Measurements from ENCODE around the gene BPIFB4.
A peak's percentile ranks its signal among the peaks of the same experiment; 100 is the strongest.

Gene BPIFB4

GRCh38 chr20:33059741-33060390 lies 19.6 kb upstream of the BPIFB4 start:
- H3K36me3 ChIP-seq = no peaks in the 10 kb centered on the region
- no peak overlapping the region for H3K27ac ChIP-seq
- TF ChIP-seq Cebpa-rat (IDR thresholded peaks at IDR 0.05) = no peak
- no peak overlapping the region for H3K4me3 ChIP-seq
- no peaks in the 10 kb centered on the region for H4K20me1 ChIP-seq
- H3K9ac ChIP-seq = no peak overlapping the region
- peaks cover 36% of the 10 kb centered on the region for H3K4me1 ChIP-seq
- no peak overlapping the region for H3K4me2 ChIP-seq
- H3K27me3 ChIP-seq = no peaks in the 10 kb centered on the region
- H3K9me3 ChIP-seq = no peaks in the 10 kb centered on the region

GRCh38 chr20:33061658-33062028 lies 17.8 kb upstream of the BPIFB4 start:
- peak overlapping the region; percentile 65 for H3K4me2 ChIP-seq

GRCh38 chr20:33062105-33062824 lies 17.2 kb upstream of the BPIFB4 start:
- no peaks in the 10 kb centered on the region for H3K9me3 ChIP-seq
- H3K4me3 ChIP-seq = no peak overlapping the region
- no peak for TF ChIP-seq Cebpa-rat (IDR thresholded peaks at IDR 0.05)
- no peaks in the 10 kb centered on the region for H3K36me3 ChIP-seq
- H3K27ac ChIP-seq = peak overlapping the region; percentile 63; the same call in 1 of the 2 replicates
- no peak overlapping the region for H3K9ac ChIP-seq
- peaks cover 36% of the 10 kb centered on the region for H3K4me1 ChIP-seq
- H3K27me3 ChIP-seq = no peaks in the 10 kb centered on the region
- no peaks in the 10 kb centered on the region for H4K20me1 ChIP-seq
- H3K4me2 ChIP-seq = no peak overlapping the region; the same call in 1 of the 2 replicates

More at GRCh38 chr20:33061658-33062028, 17.8 kb upstream of the BPIFB4 start:
- Histone ChIP-seq H3K27ac (peak overlapping the region; percentile 63), H3K27me3 (no peaks in the 10 kb centered on the region), H3K4me1 (peaks cover 36% of the 10 kb centered on the region), H3K9me3 (no peaks in the 10 kb centered on the region), H3K36me3 (no peaks in the 10 kb centered on the region), H3K4me3 (no peak overlapping the region), H4K20me1 (no peaks in the 10 kb centered on the region), H3K9ac (peak overlapping the region; percentile 2; the same call in 1 of the 2 replicates)
- TF ChIP-seq Cebpa-rat (IDR thresholded peaks at IDR 0.05) = no peak

- H3K4me3 ChIP-seq = no peak overlapping the region
- H3K27me3 ChIP-seq = no peaks in the 10 kb centered on the region
- no peaks in the 10 kb centered on the region for H3K36me3 ChIP-seq
- H3K9ac ChIP-seq = no peak overlapping the region
- TF ChIP-seq Cebpa-rat (IDR thresholded peaks at IDR 0.05) = no peak
- H3K9me3 ChIP-seq = no peaks in the 10 kb centered on the region
- peak overlapping the region; percentile 63; the same call in 1 of the 2 replicates for H3K27ac ChIP-seq
- peaks cover 36% of the 10 kb centered on the region for H3K4me1 ChIP-seq
- H3K4me2 ChIP-seq = no peak overlapping the region
- no peaks in the 10 kb centered on the region for H4K20me1 ChIP-seq
Observed at GRCh38 chr20:33062825-33063149, 16.7 kb upstream of the BPIFB4 start.

- H3K27me3 ChIP-seq = no peaks in the 10 kb centered on the region
- no peaks in the 10 kb centered on the region for H3K36me3 ChIP-seq
- H3K27ac ChIP-seq = no peak overlapping the region
- no peak overlapping the region for H3K9ac ChIP-seq
- TF ChIP-seq Cebpa-rat (IDR thresholded peaks at IDR 0.05) = no peak
- H3K4me1 ChIP-seq = peaks cover 36% of the 10 kb centered on the region
- H3K9me3 ChIP-seq = no peaks in the 10 kb centered on the region
- H3K4me3 ChIP-seq = no peak overlapping the region
- H3K4me2 ChIP-seq = no peak overlapping the region
- no peaks in the 10 kb centered on the region for H4K20me1 ChIP-seq
Observed at GRCh38 chr20:33063271-33063670, 16.2 kb upstream of the BPIFB4 start.

- 0 out of 2 replicates have a peak overlapping the region, but pooled peaks have one; percentile 12 for H3K27ac ChIP-seq
- no peaks in the 10 kb centered on the region for H3K27me3 ChIP-seq
- no peaks in the 10 kb centered on the region for H4K20me1 ChIP-seq
- no peaks in the 10 kb centered on the region for H3K36me3 ChIP-seq
- peaks cover 36% of the 10 kb centered on the region for H3K4me1 ChIP-seq
- no peaks in the 10 kb centered on the region for H3K9me3 ChIP-seq
- peak overlapping the region; percentile 22; the same call in 1 of the 2 replicates for H3K4me2 ChIP-seq
- no peak for TF ChIP-seq Cebpa-rat (IDR thresholded peaks at IDR 0.05)
- no peak overlapping the region for H3K4me3 ChIP-seq
- H3K9ac ChIP-seq = no peak overlapping the region
Observed at GRCh38 chr20:33064572-33065287, 14.7 kb upstream of the BPIFB4 start.

- Histone ChIP-seq H3K27me3 (no peaks in the 10 kb centered on the region), H3K9me3 (no peaks in the 10 kb centered on the region), H3K9ac (no peak overlapping the region), H3K4me1 (peaks cover 30% of the 10 kb centered on the region), H3K27ac (no peak overlapping the region), H3K4me2 (peak overlapping the region; percentile 22; the same call in 1 of the 2 replicates), H3K4me3 (no peak overlapping the region), H3K36me3 (no peaks in the 10 kb centered on the region), H4K20me1 (no peaks in the 10 kb centered on the region)
- no peak for TF ChIP-seq Cebpa-rat (IDR thresholded peaks at IDR 0.05)
Observed at GRCh38 chr20:33065785-33066184, 13.7 kb upstream of the BPIFB4 start.

GRCh38 chr20:33067806-33068205 lies 11.6 kb upstream of the BPIFB4 start:
- H3K9ac ChIP-seq = no peak overlapping the region
- no peaks in the 10 kb centered on the region for H3K36me3 ChIP-seq
- H3K9me3 ChIP-seq = no peaks in the 10 kb centered on the region
- no peaks in the 10 kb centered on the region for H3K27me3 ChIP-seq
- no peak overlapping the region for H3K4me2 ChIP-seq
- no peaks in the 10 kb centered on the region for H4K20me1 ChIP-seq
- peaks cover 12% of the 10 kb centered on the region for H3K4me1 ChIP-seq
- no peak for TF ChIP-seq Cebpa-rat (IDR thresholded peaks at IDR 0.05)
- H3K27ac ChIP-seq = no peak overlapping the region
- no peak overlapping the region for H3K4me3 ChIP-seq

GRCh38 chr20:33068251-33068939 lies 11.0 kb upstream of the BPIFB4 start:
- no peak overlapping the region for H3K4me3 ChIP-seq
- H4K20me1 ChIP-seq = no peaks in the 10 kb centered on the region
- no peaks in the 10 kb centered on the region for H3K27me3 ChIP-seq
- H3K4me1 ChIP-seq = peaks cover 12% of the 10 kb centered on the region
- no peak overlapping the region for H3K27ac ChIP-seq
- no peaks in the 10 kb centered on the region for H3K36me3 ChIP-seq
- H3K9ac ChIP-seq = no peak overlapping the region
- no peaks in the 10 kb centered on the region for H3K9me3 ChIP-seq
- no peak for TF ChIP-seq Cebpa-rat (IDR thresholded peaks at IDR 0.05)
- no peak overlapping the region for H3K4me2 ChIP-seq
